HepG2 (cell line): ENCODE measurements around the gene EVA1C. TPM values are rescaled to one million over a fixed set of nuclear protein-coding genes. Genes with fewer than 3 reads are reported as not detected.

Experiments used
- ATAC-seq: fragments of 200-7000 bp; cut with Tn5 transposase; 3 replicates; pipeline ENCODE4 v1.9.1; 2020; ENCODE audit warnings: mild to moderate bottlenecking, moderate library complexity
- BruUV-seq: library from RNA; stranded (reverse); fragments of 400-500 nt; replicated peaks from 2 replicates; lab custom pipeline; 2021; lab: Mats Ljungman, UMichigan
- CTCF ChIA-PET: fragments of 300-600 bp; formaldehyde crosslinking; extraction: SDS; loops from one replicate; lab custom pipeline; 2021; ENCODE audit warnings: low total read pairs, inconsistent platforms, low intra/inter-chr PET ratio; lab: Yijun Ruan, JAX
- POLR2A ChIA-PET: fragments of 350-600 bp; sonication (Branson Sonifier 250); formaldehyde crosslinking; loops from one replicate; lab custom pipeline; 2020; ENCODE audit warnings: antibody characterized with exemption, inconsistent platforms; lab: Yijun Ruan, JAX
- DNase-seq: peaks from one replicate; pipeline ENCODE4 v3.0.0-alpha.2; 2015; ENCODE audit warnings: low spot score
- FAIRE-seq: peaks from 3 replicates; lab custom pipeline; 2011; peaks lifted over from hg19 to GRCh38; lab: Jason Lieb, UNC
- H2AFZ ChIP-seq: one replicate; pipeline ENCODE4 v1.6.1; 2011; ENCODE audit warnings: low read length, inconsistent platforms
- H3K27ac ChIP-seq: fragments of 300-600 bp; 3 replicates; pipeline ENCODE4 v1.8.0; 2011; ENCODE audit warnings: mixed run types, mild to moderate bottlenecking, mixed read lengths, low read length, inconsistent platforms; ENCODE audit not compliant: insufficient read depth; ENCODE audit errors: extremely low read length
- H3K27me3 ChIP-seq, 2 experiments: fragments of 200-600 bp in 1 of 2; 2 replicates in 1 of 2; 3 replicates in 1 of 2; pipeline versions ENCODE4 v1.6.0 to v1.8.0; 2011; ENCODE audit warnings: low read length in 2 of 2, mild to moderate bottlenecking in 2 of 2, moderate library complexity in 2 of 2, inconsistent platforms in 1 of 2; ENCODE audit not compliant: insufficient read depth in 2 of 2, control insufficient read depth in 1 of 2
- H3K36me3 ChIP-seq, 2 experiments: fragments of 200-600 bp in 1 of 2; replicated peaks in 1 of 2; 2 replicates in 1 of 2; 3 replicates in 1 of 2; pipeline versions ENCODE4 v1.5.1 to v1.8.0; 2011; ENCODE audit warnings: low read length in 2 of 2, inconsistent platforms in 1 of 2; ENCODE audit not compliant: insufficient read depth in 2 of 2, control insufficient read depth in 1 of 2
- H3K4me1 ChIP-seq: 2 replicates; pipeline ENCODE4 v1.5.1; 2012; ENCODE audit warnings: low read length, inconsistent platforms; ENCODE audit not compliant: insufficient read depth
- H3K4me2 ChIP-seq: 2 replicates; pipeline ENCODE4 v1.6.0; 2011; ENCODE audit warnings: low read depth, low read length, inconsistent platforms
- H3K4me3 ChIP-seq, 3 experiments: fragments of 200-600 bp in 1 of 3; sonication (generic), shearing (Covaris generic) in 1 of 3; replicated peaks in 1 of 3; 2 replicates each; pipeline ENCODE4 v1.5.1; 2011 to 2016; ENCODE audit warnings: low read length in 3 of 3, inconsistent platforms in 2 of 3, low read depth in 2 of 3, mild to moderate bottlenecking in 2 of 3, control low read depth in 1 of 3, mixed read lengths in 1 of 3; ENCODE audit not compliant: insufficient read depth in 1 of 3
- H3K79me2 ChIP-seq: one replicate; pipeline ENCODE4 v1.6.1; 2011; ENCODE audit warnings: low read length, inconsistent platforms; ENCODE audit not compliant: insufficient read depth
- H3K9ac ChIP-seq: 2 replicates; pipeline ENCODE4 v1.6.0; 2011; ENCODE audit warnings: mild to moderate bottlenecking, low read depth, low read length, inconsistent platforms; ENCODE audit not compliant: insufficient read depth
- H3K9me3 ChIP-seq: 2 replicates; pipeline ENCODE4 v1.5.1; 2012; ENCODE audit warnings: mild to moderate bottlenecking, low read length
- H4K20me1 ChIP-seq: 2 replicates; pipeline ENCODE4 v1.6.0; 2011; ENCODE audit warnings: inconsistent platforms, mild to moderate bottlenecking, low read length, moderate library complexity; ENCODE audit not compliant: insufficient read depth
- CENPX ChIP-seq: sonication (generic); formaldehyde crosslinking; IDR thresholded peaks from 2 replicates; pipeline ENCODE4 v1.9.0; 2021; ENCODE audit warnings: mild to moderate bottlenecking, missing genetic modification reagents, moderate library complexity
- GATAD2A ChIP-seq: IDR thresholded peaks from 2 replicates; pipeline ENCODE4 v1.6.1; 2016
- NFIB ChIP-seq: sonication (generic); formaldehyde crosslinking; IDR thresholded peaks from 2 replicates; pipeline ENCODE4 v1.9.0; 2021; ENCODE audit warnings: missing genetic modification reagents, mild to moderate bottlenecking, borderline replicate concordance
- NFKBIZ ChIP-seq: IDR thresholded peaks from 2 replicates; pipeline ENCODE4 v1.6.1; 2018; ENCODE audit warnings: missing genetic modification reagents, missing compliant biosample characterization
- SIX1 ChIP-seq: sonication (generic); formaldehyde crosslinking; IDR thresholded peaks from 2 replicates; pipeline ENCODE4 v1.4.0; 2020; ENCODE audit warnings: missing genetic modification reagents, borderline replicate concordance
- YEATS2 ChIP-seq: sonication (generic); formaldehyde crosslinking; IDR thresholded peaks from 2 replicates; pipeline ENCODE4 v1.4.0; 2020; ENCODE audit warnings: missing genetic modification reagents, borderline replicate concordance
- ZBTB1 ChIP-seq: sonication (generic); formaldehyde crosslinking; IDR thresholded peaks from 2 replicates; pipeline ENCODE4 v1.4.0; 2020; ENCODE audit warnings: missing genetic modification reagents, borderline replicate concordance
- ZNF431 ChIP-seq: sonication (generic); formaldehyde crosslinking; IDR thresholded peaks from 2 replicates; pipeline ENCODE4 v1.9.0; 2022; ENCODE audit warnings: missing genetic modification reagents, low read depth, mild to moderate bottlenecking, borderline replicate concordance
- ZSCAN21 ChIP-seq: sonication (generic); formaldehyde crosslinking; IDR thresholded peaks from 2 replicates; pipeline ENCODE4 v1.8.0; 2022; ENCODE audit warnings: mild to moderate bottlenecking, missing genetic modification reagents, moderate library complexity, borderline replicate concordance
- WGBS: methylation state at CpG from one replicate; pipeline ENCODE4 v1.1.6; 2017; ENCODE audit warnings: low lambda C conversion rate; 5-methylcytosine and 5-hydroxymethylcytosine counted together
- in situ Hi-C: cut with HindIII; loops from 2 replicates; pipeline ENCODE4 v1.10.0; 2017; ENCODE audit warnings: low pct_unique_long_range_greater_than_20kb; ENCODE audit not compliant: extremely low pct_ligation_motif_present
- intact Hi-C: fragments of 100-400 bp; cut with micrococcal nuclease; formaldehyde crosslinking; loops from one replicate; pipeline ENCODE4 v1.10.0; 2022; ENCODE audit not compliant: unreplicated experiment
- polyA plus RNA-seq, 8 experiments: library from polyadenylated mRNA; depleted of rRNA in 3 of 8; stranded (reverse) in 7 of 8; unstranded in 1 of 8; fragments of >200 nt; fragmentation: Illumina TruSeq in 4 of 8; extraction: Trizol in 4 of 8; gene quantifications; 2 replicates each; pipeline versions ENCODE4 v1.2.1 to v1.2.3, GENCODE V29; 2011 to 2016; ENCODE audit warnings: low read depth in 4 of 8, missing spikeins in 1 of 8, mixed read lengths in 1 of 8; ENCODE audit not compliant: insufficient read depth in 1 of 8
- total RNA-seq, 5 experiments: library from RNA; depleted of rRNA; stranded (reverse); fragments of >200 nt; fragmentation: Illumina TruSeq; extraction: Trizol; gene quantifications; 2 replicates each; pipeline ENCODE4 v1.2.3, GENCODE V29; 2016; ENCODE audit warnings: low read depth in 1 of 5
- TF ChIP-seq, protein P1 (sequence below): sonication (generic); formaldehyde crosslinking; IDR thresholded peaks from 2 replicates; pipeline ENCODE4 v1.4.0; 2020; ENCODE audit warnings: mild to moderate bottlenecking, missing genetic modification reagents
- TF ChIP-seq, protein P2 (sequence below): sonication (generic); formaldehyde crosslinking; IDR thresholded peaks from 2 replicates; pipeline ENCODE4 v1.5.0; 2020; ENCODE audit warnings: mild to moderate bottlenecking, missing genetic modification reagents
- TF ChIP-seq, protein P3 (sequence below): sonication (generic); formaldehyde crosslinking; IDR thresholded peaks from 2 replicates; pipeline ENCODE4 v1.5.0; 2020; ENCODE audit warnings: missing genetic modification reagents
- TF ChIP-seq, protein P4 (sequence below): sonication (generic); formaldehyde crosslinking; IDR thresholded peaks from 2 replicates; pipeline ENCODE4 v1.5.0; 2020; ENCODE audit warnings: mild to moderate bottlenecking, missing genetic modification reagents

The EVA1C gene
- total and polyA plus RNA-seq, 2 of the 13 experiments (the other 11 are each of a cell fraction or from before 2014, with no cell fraction given): 0.29 to 0.34 TPM

DNA sequence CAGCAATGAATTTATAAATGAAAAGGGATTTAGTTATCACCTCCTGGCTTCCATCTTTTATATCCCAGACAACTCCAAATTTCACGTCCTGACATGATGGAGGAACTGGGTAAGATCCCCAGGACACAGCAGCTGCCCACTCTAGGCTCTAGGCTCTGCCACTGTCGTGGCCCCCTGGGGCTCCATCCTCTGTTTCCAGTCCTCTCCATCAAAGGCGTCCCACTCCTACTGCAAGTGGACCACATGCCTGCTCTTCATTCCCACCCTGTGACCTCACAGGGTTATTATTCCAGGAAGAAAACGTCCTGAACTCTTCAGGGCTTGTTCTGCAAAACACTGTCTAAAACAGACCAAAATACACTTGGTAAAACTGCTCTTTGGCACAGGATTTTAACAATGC lies 31.6 kb upstream of the EVA1C start:
- no peaks in the 10 kb centered on the region for H3K79me2 ChIP-seq
- no peak overlapping the region for H3K4me2 ChIP-seq
- BruUV-seq: TSS peak; percentile 9
- no peak overlapping the region for H2AFZ ChIP-seq
- ChIA-PET POLR2A (no interaction called here), CTCF (no interaction called here)
- ATAC-seq: no peak
- H3K27me3 ChIP-seq: no peaks in the 10 kb centered on the region
- peaks cover 4% of the 10 kb centered on the region; the same call in 1 of the 2 replicates for H3K4me1 ChIP-seq
- intact Hi-C loops: no loop called here
- no peaks in the 10 kb centered on the region for H3K9me3 ChIP-seq
- no peak for DNase-seq
- FAIRE-seq: no peak
- TF ChIP-seq ZNF431 (CRISPR knock-in tag): no peak
- no peak for TF ChIP-seq ZSCAN21 (CRISPR knock-in tag)
- TF ChIP-seq CENPX (CRISPR knock-in tag): no peak
- TF ChIP-seq, protein P1, sequence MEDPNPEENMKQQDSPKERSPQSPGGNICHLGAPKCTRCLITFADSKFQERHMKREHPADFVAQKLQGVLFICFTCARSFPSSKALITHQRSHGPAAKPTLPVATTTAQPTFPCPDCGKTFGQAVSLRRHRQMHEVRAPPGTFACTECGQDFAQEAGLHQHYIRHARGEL (CRISPR knock-in tag): no peak
- no peak for TF ChIP-seq NFKBIZ (CRISPR knock-in tag)
- H4K20me1 ChIP-seq: no peaks in the 10 kb centered on the region
- WGBS: 99% methylated on average over 4 of the region's 4 CpGs
- H3K36me3 ChIP-seq: peaks cover 28 to 88% of the 10 kb centered on the region in 2 experiments
- no peak overlapping the region for H3K4me3 ChIP-seq
- no peak overlapping the region for H3K9ac ChIP-seq
- in situ Hi-C loops: no loop called here
- H3K27ac ChIP-seq: no peak overlapping the region

DNA sequence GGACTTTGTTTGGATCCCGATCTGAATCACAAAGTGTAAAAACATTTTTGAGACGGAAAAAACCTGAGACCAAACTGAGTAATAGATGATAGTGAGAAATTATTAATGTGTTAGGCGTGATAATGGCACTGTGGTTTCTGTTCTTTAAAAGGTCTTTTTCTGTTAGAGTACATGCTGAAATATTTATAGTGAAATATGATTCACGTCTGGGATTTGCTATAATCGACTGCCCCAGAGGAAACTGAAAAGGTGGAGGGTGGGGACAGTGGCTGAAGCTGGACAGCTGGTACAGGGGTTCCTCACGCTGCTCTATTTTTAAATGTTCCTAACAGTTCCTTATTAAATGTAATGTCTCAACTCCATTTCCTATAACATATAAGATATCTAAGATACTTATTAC lies 30.9 kb upstream of the EVA1C start:
- ChIA-PET POLR2A (no interaction called here), CTCF (no interaction called here)
- intact Hi-C loops: no loop called here
- DNase-seq (no peak), ATAC-seq (no peak), FAIRE-seq (no peak)
- in situ Hi-C loops: no loop called here
- no TSS peak for BruUV-seq
- peaks cover 30 to 82% of the 10 kb centered on the region in 2 experiments for H3K36me3 ChIP-seq
- WGBS: 98% methylated on average over 6 of the region's 6 CpGs
- H3K79me2 ChIP-seq: peaks cover 5% of the 10 kb centered on the region
- no peak overlapping the region for H3K27ac ChIP-seq
- H3K4me3 ChIP-seq: no peak overlapping the region
- H3K4me2 ChIP-seq: no peak overlapping the region
- no peaks in the 10 kb centered on the region for H3K9me3 ChIP-seq
- H3K9ac ChIP-seq: no peak overlapping the region
- H3K4me1 ChIP-seq: peaks cover 11% of the 10 kb centered on the region
- H2AFZ ChIP-seq: no peak overlapping the region
- no peaks in the 10 kb centered on the region for H3K27me3 ChIP-seq
- H4K20me1 ChIP-seq: no peaks in the 10 kb centered on the region
- TF ChIP-seq GATAD2A (CRISPR knock-in tag) (no peak), SIX1 (CRISPR knock-in tag) (no peak), NFIB (CRISPR knock-in tag) (no peak), YEATS2 (CRISPR knock-in tag) (no peak), ZBTB1 (CRISPR knock-in tag) (no peak)
- TF ChIP-seq, protein P2, sequence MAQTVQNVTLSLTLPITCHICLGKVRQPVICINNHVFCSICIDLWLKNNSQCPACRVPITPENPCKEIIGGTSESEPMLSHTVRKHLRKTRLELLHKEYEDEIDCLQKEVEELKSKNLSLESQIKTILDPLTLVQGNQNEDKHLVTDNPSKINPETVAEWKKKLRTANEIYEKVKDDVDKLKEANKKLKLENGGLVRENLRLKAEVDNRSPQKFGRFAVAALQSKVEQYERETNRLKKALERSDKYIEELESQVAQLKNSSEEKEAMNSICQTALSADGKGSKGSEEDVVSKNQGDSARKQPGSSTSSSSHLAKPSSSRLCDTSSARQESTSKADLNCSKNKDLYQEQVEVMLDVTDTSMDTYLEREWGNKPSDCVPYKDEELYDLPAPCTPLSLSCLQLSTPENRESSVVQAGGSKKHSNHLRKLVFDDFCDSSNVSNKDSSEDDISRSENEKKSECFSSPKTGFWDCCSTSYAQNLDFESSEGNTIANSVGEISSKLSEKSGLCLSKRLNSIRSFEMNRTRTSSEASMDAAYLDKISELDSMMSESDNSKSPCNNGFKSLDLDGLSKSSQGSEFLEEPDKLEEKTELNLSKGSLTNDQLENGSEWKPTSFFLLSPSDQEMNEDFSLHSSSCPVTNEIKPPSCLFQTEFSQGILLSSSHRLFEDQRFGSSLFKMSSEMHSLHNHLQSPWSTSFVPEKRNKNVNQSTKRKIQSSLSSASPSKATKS (CRISPR knock-in tag): no peak
- TF ChIP-seq, protein P3, sequence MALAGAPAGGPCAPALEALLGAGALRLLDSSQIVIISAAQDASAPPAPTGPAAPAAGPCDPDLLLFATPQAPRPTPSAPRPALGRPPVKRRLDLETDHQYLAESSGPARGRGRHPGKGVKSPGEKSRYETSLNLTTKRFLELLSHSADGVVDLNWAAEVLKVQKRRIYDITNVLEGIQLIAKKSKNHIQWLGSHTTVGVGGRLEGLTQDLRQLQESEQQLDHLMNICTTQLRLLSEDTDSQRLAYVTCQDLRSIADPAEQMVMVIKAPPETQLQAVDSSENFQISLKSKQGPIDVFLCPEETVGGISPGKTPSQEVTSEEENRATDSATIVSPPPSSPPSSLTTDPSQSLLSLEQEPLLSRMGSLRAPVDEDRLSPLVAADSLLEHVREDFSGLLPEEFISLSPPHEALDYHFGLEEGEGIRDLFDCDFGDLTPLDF (CRISPR knock-in tag): no peak
- TF ChIP-seq, protein P4, sequence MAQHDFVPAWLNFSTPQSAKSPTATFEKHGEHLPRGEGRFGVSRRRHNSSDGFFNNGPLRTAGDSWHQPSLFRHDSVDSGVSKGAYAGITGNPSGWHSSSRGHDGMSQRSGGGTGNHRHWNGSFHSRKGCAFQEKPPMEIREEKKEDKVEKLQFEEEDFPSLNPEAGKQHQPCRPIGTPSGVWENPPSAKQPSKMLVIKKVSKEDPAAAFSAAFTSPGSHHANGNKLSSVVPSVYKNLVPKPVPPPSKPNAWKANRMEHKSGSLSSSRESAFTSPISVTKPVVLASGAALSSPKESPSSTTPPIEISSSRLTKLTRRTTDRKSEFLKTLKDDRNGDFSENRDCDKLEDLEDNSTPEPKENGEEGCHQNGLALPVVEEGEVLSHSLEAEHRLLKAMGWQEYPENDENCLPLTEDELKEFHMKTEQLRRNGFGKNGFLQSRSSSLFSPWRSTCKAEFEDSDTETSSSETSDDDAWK (CRISPR knock-in tag): no peak
